Activated B cell treated with CpG ODN at 0.5 μM for 24 hours (primary cell): ENCODE measurements around the gene COMMD1. TPM values are rescaled to one million over a fixed set of nuclear protein-coding genes. Genes with fewer than 3 reads are reported as not detected.

Experiments used
- ATAC-seq: fragments of 200-7000 bp; cut with Tn5 transposase; one replicate; pipeline ENCODE4 v1.10.0; 2021; ENCODE audit warnings: low read depth, mild to moderate bottlenecking, moderate library complexity
- CTCF ChIA-PET: fragments of 350-600 bp; sonication (Branson Sonifier 250); formaldehyde crosslinking; loops from one replicate; lab custom pipeline; 2021; ENCODE audit warnings: antibody characterized with exemption; lab: Charles Lee
- POLR2A ChIA-PET: fragments of 350-600 bp; sonication (Branson Sonifier 250); formaldehyde crosslinking; loops from one replicate; lab custom pipeline; 2021; ENCODE audit warnings: antibody characterized with exemption; lab: Charles Lee
- DNase-seq: peaks from one replicate; pipeline ENCODE4 v3.0.0; 2022
- H3K27ac Mint-ChIP-seq: one replicate; pipeline ENCODE4 v1.8.0; 2020; ENCODE audit warnings: mixed read lengths
- H3K27me3 Mint-ChIP-seq: one replicate; pipeline ENCODE4 v1.8.0; 2021; ENCODE audit warnings: mixed read lengths
- H3K36me3 Mint-ChIP-seq: one replicate; pipeline ENCODE4 v1.8.0; 2021; ENCODE audit warnings: low read depth, mixed read lengths
- H3K4me1 Mint-ChIP-seq: one replicate; pipeline ENCODE4 v1.8.0; 2021; ENCODE audit warnings: mixed read lengths
- H3K4me3 Mint-ChIP-seq: one replicate; pipeline ENCODE4 v1.8.0; 2020; ENCODE audit warnings: mild to moderate bottlenecking, mixed read lengths
- H3K9me3 Mint-ChIP-seq: one replicate; pipeline ENCODE4 v1.8.0; 2020; ENCODE audit warnings: mixed read lengths
- intact Hi-C: fragments of 100-400 bp; cut with micrococcal nuclease; formaldehyde crosslinking; loops from one replicate; pipeline ENCODE4 v1.15.1; 2024
- total RNA-seq: library from RNA; stranded (reverse); gene quantifications from 2 replicates; pipeline ENCODE4 v1.2.3, GENCODE V29; 2022
- TF ChIP-seq, protein P1 (sequence below): fragments of 200-600 bp; IDR thresholded peaks from one replicate; pipeline ENCODE4 v1.8.0; 2022; ENCODE audit warnings: antibody characterized with exemption, mild to moderate bottlenecking

COMMD1 gene
- total RNA-seq, 1 donor from 2014 or later = 37.1 TPM

DNA sequence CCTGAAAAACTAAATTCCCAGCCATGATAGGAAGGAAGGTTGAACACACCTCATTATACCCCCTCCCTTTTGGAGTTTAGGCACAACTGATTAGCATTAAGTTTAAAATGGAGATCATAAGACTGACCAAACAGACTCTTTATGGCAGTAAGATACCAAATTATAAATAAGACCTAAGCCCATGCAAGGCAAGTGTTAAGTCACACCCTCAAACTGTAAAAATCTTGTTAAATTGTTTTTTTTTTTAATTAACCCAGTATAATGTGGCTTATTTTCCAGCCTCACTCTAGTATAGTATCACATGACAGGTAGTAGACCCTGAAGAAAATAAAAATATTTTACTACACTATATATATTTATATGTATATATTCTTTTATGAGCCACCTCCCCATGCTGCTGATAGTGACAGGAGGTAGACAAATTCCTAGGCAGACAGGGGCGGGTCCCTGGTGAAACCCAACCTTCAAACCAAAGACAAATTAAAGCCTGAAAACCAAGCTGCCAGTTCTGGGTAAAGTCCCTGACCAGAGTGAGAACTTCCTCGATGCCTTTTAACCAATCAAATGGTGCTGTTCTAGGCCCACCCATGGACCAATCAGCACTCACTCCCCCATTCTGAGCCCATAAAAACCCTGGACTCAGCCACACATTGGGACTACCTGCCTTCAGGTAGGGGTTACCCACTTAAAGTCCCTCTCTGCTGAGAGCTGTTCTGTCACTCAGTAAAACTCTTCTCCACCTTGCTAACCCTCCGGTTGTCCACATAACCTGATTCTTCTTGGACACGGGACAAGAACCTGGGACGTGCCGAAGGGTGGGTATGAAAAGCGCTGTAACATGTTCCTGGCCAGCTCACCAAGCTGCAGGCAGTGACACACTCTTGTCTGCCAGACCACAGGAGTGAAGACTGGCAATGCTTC is 166.5 kb downstream of the COMMD1 start:
- no peak for ATAC-seq

DNA sequence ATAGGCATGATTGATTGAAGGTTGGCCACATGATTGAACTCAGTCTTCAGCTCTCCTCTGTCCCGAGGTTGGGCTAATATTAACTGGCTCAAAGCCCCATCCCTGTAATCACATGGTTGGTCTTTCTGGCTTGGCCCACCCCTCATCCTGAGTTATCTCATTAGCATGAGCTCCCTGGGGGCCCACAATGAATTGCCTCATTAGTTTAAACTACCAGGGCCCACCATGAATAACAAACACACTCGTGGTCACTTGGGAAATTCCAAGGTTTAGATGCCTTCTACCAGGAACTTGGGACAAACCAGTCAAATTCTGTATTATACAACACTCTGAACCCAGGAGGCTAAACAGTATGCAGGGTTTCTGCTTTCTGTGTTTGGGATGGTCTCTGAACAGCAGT is 168.8 kb downstream of the COMMD1 start:
- DNase-seq (no peak), ATAC-seq (no peak)
- Mint-ChIP-seq H3K27ac (no peak overlapping the region), H3K27me3 (no peaks in the 10 kb centered on the region), H3K9me3 (peaks cover 3% of the 10 kb centered on the region), H3K4me1 (no peaks in the 10 kb centered on the region), H3K4me3 (no peak overlapping the region), H3K36me3 (peaks cover 21% of the 10 kb centered on the region)
- ChIA-PET POLR2A (interaction anchor here (0.6 kb wide), 1 partner anchor 122 kb away, joined by 3 read pairs; the partner anchor contains the start of gene B3GNT2), CTCF (no interaction called here)
- intact Hi-C loops = no loop called here
- TF ChIP-seq, protein P1, sequence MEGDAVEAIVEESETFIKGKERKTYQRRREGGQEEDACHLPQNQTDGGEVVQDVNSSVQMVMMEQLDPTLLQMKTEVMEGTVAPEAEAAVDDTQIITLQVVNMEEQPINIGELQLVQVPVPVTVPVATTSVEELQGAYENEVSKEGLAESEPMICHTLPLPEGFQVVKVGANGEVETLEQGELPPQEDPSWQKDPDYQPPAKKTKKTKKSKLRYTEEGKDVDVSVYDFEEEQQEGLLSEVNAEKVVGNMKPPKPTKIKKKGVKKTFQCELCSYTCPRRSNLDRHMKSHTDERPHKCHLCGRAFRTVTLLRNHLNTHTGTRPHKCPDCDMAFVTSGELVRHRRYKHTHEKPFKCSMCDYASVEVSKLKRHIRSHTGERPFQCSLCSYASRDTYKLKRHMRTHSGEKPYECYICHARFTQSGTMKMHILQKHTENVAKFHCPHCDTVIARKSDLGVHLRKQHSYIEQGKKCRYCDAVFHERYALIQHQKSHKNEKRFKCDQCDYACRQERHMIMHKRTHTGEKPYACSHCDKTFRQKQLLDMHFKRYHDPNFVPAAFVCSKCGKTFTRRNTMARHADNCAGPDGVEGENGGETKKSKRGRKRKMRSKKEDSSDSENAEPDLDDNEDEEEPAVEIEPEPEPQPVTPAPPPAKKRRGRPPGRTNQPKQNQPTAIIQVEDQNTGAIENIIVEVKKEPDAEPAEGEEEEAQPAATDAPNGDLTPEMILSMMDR = no peak

More for the DNA sequence above, 166.5 kb downstream of the COMMD1 start:
- Mint-ChIP-seq H3K9me3 (peaks cover 3% of the 10 kb centered on the region), H3K4me3 (no peak overlapping the region), H3K27me3 (no peaks in the 10 kb centered on the region), H3K27ac (no peak overlapping the region), H3K4me1 (no peaks in the 10 kb centered on the region), H3K36me3 (peaks cover 23% of the 10 kb centered on the region)
- CTCF ChIA-PET = no interaction called here
- TF ChIP-seq, protein P1 = no peak
- POLR2A ChIA-PET = no interaction called here
- intact Hi-C loops = no loop called here
- no peak for DNase-seq

DNA sequence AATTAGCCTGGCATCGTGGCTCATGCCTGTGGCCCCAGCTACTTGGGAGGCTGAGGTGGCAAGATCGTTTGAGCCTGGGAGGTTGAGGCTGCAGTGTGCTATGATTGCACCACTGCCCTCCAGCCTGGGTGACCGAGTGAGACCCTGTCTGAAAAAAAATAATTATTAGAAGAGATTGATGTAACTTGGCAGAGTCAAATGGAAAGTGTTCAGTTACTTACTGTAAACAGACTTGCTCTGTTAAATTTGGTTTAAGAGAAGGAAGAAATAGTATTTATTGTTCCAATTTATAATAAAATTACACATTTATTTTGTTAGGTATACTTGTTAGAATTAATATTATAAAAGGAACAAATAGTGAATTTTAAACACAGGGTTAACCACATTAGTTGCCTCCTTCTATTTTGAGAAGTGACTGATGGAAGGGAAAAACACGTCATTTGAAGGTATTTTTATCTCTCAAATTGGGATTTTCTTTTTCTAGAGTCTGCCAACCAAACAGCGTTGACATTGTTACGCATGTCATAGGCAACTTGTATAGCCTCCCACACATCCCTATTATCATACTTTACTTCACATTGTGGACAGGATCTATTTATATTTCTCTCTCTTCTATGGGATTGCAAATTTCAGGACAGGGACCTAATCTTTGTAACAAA is 171.6 kb downstream of the COMMD1 start:
- intact Hi-C loops = no loop called here
- H3K4me3 Mint-ChIP-seq = no peak overlapping the region
- no peaks in the 10 kb centered on the region for H3K4me1 Mint-ChIP-seq
- CTCF ChIA-PET = no interaction called here
- POLR2A ChIA-PET = no interaction called here
- H3K36me3 Mint-ChIP-seq = peaks cover 11% of the 10 kb centered on the region
- DNase-seq = no peak
- no peaks in the 10 kb centered on the region for H3K27me3 Mint-ChIP-seq
- H3K9me3 Mint-ChIP-seq = peaks cover 3% of the 10 kb centered on the region
- TF ChIP-seq, protein P1 = no peak
- H3K27ac Mint-ChIP-seq = no peak overlapping the region
- ATAC-seq = no peak

DNA sequence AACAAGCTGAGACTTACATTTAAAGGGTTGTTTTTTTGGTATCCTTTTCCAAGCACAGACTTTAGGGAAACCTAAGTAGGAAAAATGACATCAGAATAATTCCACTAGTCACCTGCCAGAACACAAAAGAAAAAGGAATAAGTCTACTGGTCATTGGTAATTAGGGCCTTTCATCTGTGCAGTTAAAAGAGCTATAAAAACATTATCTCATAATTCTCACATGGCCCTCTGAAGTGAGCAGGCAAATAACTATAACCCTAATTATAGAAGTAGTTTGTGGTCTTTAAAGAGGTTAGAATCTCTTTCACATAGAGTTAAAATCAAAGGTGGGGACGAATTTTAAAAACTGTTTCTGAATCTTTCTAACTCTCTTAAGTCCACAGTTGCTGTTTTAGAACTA is 179.3 kb downstream of the COMMD1 start:
- TF ChIP-seq, protein P1 = no peak
- ATAC-seq (no peak), DNase-seq (no peak)
- Mint-ChIP-seq H3K4me1 (no peaks in the 10 kb centered on the region), H3K27me3 (no peaks in the 10 kb centered on the region), H3K4me3 (no peak overlapping the region), H3K36me3 (peaks cover 2% of the 10 kb centered on the region), H3K27ac (no peak overlapping the region), H3K9me3 (no peaks in the 10 kb centered on the region)
- POLR2A ChIA-PET = no interaction called here
- intact Hi-C loops = no loop called here
- CTCF ChIA-PET = no interaction called here

DNA sequence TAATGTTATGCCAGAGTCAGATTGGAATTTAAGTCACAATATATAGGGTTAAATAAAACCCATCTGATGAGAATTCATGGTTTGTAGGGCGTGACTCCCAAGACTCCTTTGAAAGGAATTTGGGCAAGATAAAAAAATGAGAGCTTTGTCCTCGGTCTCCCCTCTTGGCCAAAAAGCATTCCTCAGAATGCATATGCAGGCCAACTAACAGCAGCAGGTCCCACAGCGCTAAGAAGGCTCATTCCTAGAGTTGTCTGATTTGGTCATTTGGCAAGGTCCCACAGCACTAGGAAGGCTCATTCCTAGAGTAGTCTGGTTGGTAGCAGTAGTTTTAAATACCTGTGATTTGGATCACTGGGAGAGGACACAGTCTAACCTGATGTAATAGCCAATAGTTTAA is 184.2 kb downstream of the COMMD1 start:
- intact Hi-C loops = no loop called here

More for the DNA sequence above, 184.2 kb downstream of the COMMD1 start:
- Mint-ChIP-seq H3K4me1 (no peaks in the 10 kb centered on the region), H3K27ac (no peak overlapping the region), H3K36me3 (no peaks in the 10 kb centered on the region), H3K27me3 (no peaks in the 10 kb centered on the region), H3K9me3 (no peaks in the 10 kb centered on the region), H3K4me3 (no peak overlapping the region)
- TF ChIP-seq, protein P1 = no peak
- ATAC-seq (no peak), DNase-seq (no peak)
- ChIA-PET CTCF (no interaction called here), POLR2A (no interaction called here)
